GM23248 (cell line): ENCODE measurements around the gene LYRM4. TPM values are rescaled to one million over a fixed set of nuclear protein-coding genes. Genes with fewer than 3 reads are reported as not detected.

Experiments used
- DNase-seq: peaks from one replicate; pipeline ENCODE4 v3.0.0-alpha.2; 2015
- H2AFZ ChIP-seq: fragments of 200-600 bp; sonication (generic); 2 replicates; pipeline ENCODE4 v1.6.1; 2016; ENCODE audit warnings: antibody characterized with exemption
- H3F3A ChIP-seq: fragments of 200-600 bp; sonication (generic); 2 replicates; pipeline ENCODE4 v1.6.1; 2016; ENCODE audit warnings: mild to moderate bottlenecking, antibody characterized with exemption, mixed run types; ENCODE audit not compliant: insufficient read depth
- H3K27ac ChIP-seq: fragments of 200-600 bp; sonication (generic); 2 replicates; pipeline ENCODE4 v1.5.1; 2016; ENCODE audit warnings: mild to moderate bottlenecking
- H3K27me3 ChIP-seq: fragments of 200-600 bp; sonication (generic); replicated peaks from 2 replicates; pipeline ENCODE4 v1.6.1; 2016; ENCODE audit warnings: mild to moderate bottlenecking; ENCODE audit not compliant: insufficient read depth
- H3K36me3 ChIP-seq: fragments of 200-600 bp; sonication (generic); 2 replicates; pipeline ENCODE4 v1.6.1; 2016; ENCODE audit warnings: low read depth, mild to moderate bottlenecking
- H3K4me1 ChIP-seq: fragments of 200-600 bp; sonication (generic); 2 replicates; pipeline ENCODE4 v1.6.1; 2016; ENCODE audit warnings: mild to moderate bottlenecking; ENCODE audit not compliant: insufficient read depth
- H3K4me2 ChIP-seq: fragments of 200-600 bp; sonication (generic); one replicate; pipeline ENCODE4 v1.6.1; 2016; ENCODE audit warnings: mild to moderate bottlenecking; ENCODE audit not compliant: unreplicated experiment
- H3K4me3 ChIP-seq: fragments of 200-600 bp; sonication (generic); 2 replicates; pipeline ENCODE4 v1.5.1; 2016; ENCODE audit warnings: mild to moderate bottlenecking
- H3K79me2 ChIP-seq: fragments of 200-600 bp; sonication (generic); 2 replicates; pipeline ENCODE4 v1.6.1; 2016; ENCODE audit warnings: mild to moderate bottlenecking; ENCODE audit not compliant: insufficient read depth
- H3K9ac ChIP-seq: fragments of 200-600 bp; sonication (generic); 2 replicates; pipeline ENCODE4 v1.6.1; 2016; ENCODE audit warnings: mild to moderate bottlenecking
- H3K9me2 ChIP-seq: fragments of 200-600 bp; sonication (generic); 2 replicates; pipeline ENCODE4 v1.6.1; 2016; ENCODE audit warnings: mixed run types, mild to moderate bottlenecking, moderate library complexity; ENCODE audit not compliant: insufficient read depth
- H3K9me3 ChIP-seq: fragments of 200-600 bp; sonication (generic); one replicate; pipeline ENCODE4 v1.6.1; 2017; ENCODE audit warnings: low read depth
- H4K20me1 ChIP-seq: fragments of 200-600 bp; sonication (generic); 2 replicates; pipeline ENCODE4 v1.6.0; 2016; ENCODE audit not compliant: insufficient read depth
- EZH2 ChIP-seq: fragments of 200-600 bp; sonication (generic); IDR thresholded peaks from 2 replicates; pipeline ENCODE4 v1.6.1; 2018; ENCODE audit warnings: antibody characterized with exemption, mild to moderate bottlenecking; ENCODE audit not compliant: insufficient read depth, poor library complexity, severe bottlenecking
- EZH2phosphoT487 ChIP-seq: fragments of 200-600 bp; sonication (generic); IDR thresholded peaks from 2 replicates; pipeline ENCODE4 v1.6.1; 2018; ENCODE audit warnings: antibody characterized with exemption, moderate library complexity, mild to moderate bottlenecking, low read depth; ENCODE audit not compliant: insufficient read depth
- WGBS, 2 experiments: methylation state at CpG; one replicate each; pipeline ENCODE4 v1.1.6; 2015 to 2017; ENCODE audit warnings: low lambda C conversion rate in 2 of 2, low coverage in 1 of 2; ENCODE audit errors: missing lambda C conversion rate in 2 of 2; 5-methylcytosine and 5-hydroxymethylcytosine counted together
- in situ Hi-C: fragments of 300-500 bp; cut with MboI; formaldehyde crosslinking; loops from 2 replicates; pipeline ENCODE4 v1.15.0; 2020
- polyA plus RNA-seq: library from polyadenylated mRNA; unstranded; fragments of >200 nt; fragmentation: Nextera tagmentation; extraction: Ambion mirVana; gene quantifications from 2 replicates; pipeline ENCODE4 v1.2.1, GENCODE V29; 2016
- total RNA-seq: library from RNA; depleted of rRNA; stranded (reverse); fragments of >200 nt; shearing (Covaris generic); gene quantifications from 2 replicates; pipeline ENCODE4 v1.2.3, GENCODE V29; 2014

Gene LYRM4
- total and polyA plus RNA-seq, 2 experiments from 2014 or later: 27.1 to 28.0 TPM

- H3K36me3 ChIP-seq: no peaks in the 10 kb centered on the region
- peaks cover 12% of the 10 kb centered on the region for H3K4me1 ChIP-seq
- in situ Hi-C loops: no loop called here
- TF ChIP-seq EZH2 (no peak), EZH2phosphoT487 (no peak)
- WGBS, 2 experiments: 83 to 86% methylated on average over 8 of the region's 8 CpGs
- H3K27me3 ChIP-seq: no peaks in the 10 kb centered on the region
- H4K20me1 ChIP-seq: no peaks in the 10 kb centered on the region
- no peaks in the 10 kb centered on the region for H3K79me2 ChIP-seq
- H2AFZ ChIP-seq: no peak overlapping the region
- no peak overlapping the region for H3K4me3 ChIP-seq
- H3F3A ChIP-seq: 0 out of 2 replicates have a peak, but pooled peaks cover 4% of the 10 kb centered on the region
- H3K9me3 ChIP-seq: no peaks in the 10 kb centered on the region
- no peak overlapping the region for H3K27ac ChIP-seq
- no peak overlapping the region for H3K9ac ChIP-seq
- H3K4me2 ChIP-seq: no peak overlapping the region
- no peaks in the 10 kb centered on the region for H3K9me2 ChIP-seq
- DNase-seq: no peak
Measured at GRCh38 chr6:5127106-5127687, 133.6 kb downstream of the LYRM4 start.

GRCh38 chr6:5126214-5126613 is 134.5 kb downstream of the LYRM4 start:
- Histone ChIP-seq H3K9me3 (no peaks in the 10 kb centered on the region), H3K9me2 (no peaks in the 10 kb centered on the region), H3K4me1 (peaks cover 10% of the 10 kb centered on the region), H2AFZ (no peak overlapping the region), H3F3A (no peaks in the 10 kb centered on the region), H3K79me2 (no peaks in the 10 kb centered on the region), H3K36me3 (no peaks in the 10 kb centered on the region), H3K9ac (no peak overlapping the region), H3K4me2 (no peak overlapping the region), H3K27ac (no peak overlapping the region), H4K20me1 (no peaks in the 10 kb centered on the region), H3K27me3 (no peaks in the 10 kb centered on the region), H3K4me3 (no peak overlapping the region)
- 40 to 50% methylated on average over 3 to 4 of the region's 4 CpGs for WGBS, 2 experiments
- in situ Hi-C loops: no loop called here
- no peak for DNase-seq
- TF ChIP-seq EZH2phosphoT487 (no peak), EZH2 (no peak)

- H3K79me2 ChIP-seq: no peaks in the 10 kb centered on the region
- no peak overlapping the region for H3K27ac ChIP-seq
- H2AFZ ChIP-seq: no peak overlapping the region
- no peaks in the 10 kb centered on the region for H4K20me1 ChIP-seq
- H3K4me1 ChIP-seq: peaks cover 10% of the 10 kb centered on the region
- TF ChIP-seq EZH2phosphoT487 (no peak), EZH2 (no peak)
- no peaks in the 10 kb centered on the region for H3K9me3 ChIP-seq
- H3F3A ChIP-seq: no peaks in the 10 kb centered on the region
- 88% methylated on average over 11 of the region's 11 CpGs for WGBS, 2 experiments
- in situ Hi-C loops: no loop called here
- H3K4me2 ChIP-seq: no peak overlapping the region
- DNase-seq: peak; percentile 35
- no peaks in the 10 kb centered on the region for H3K9me2 ChIP-seq
- no peaks in the 10 kb centered on the region for H3K27me3 ChIP-seq
- no peaks in the 10 kb centered on the region for H3K36me3 ChIP-seq
- no peak overlapping the region for H3K4me3 ChIP-seq
- no peak overlapping the region for H3K9ac ChIP-seq
Measured at GRCh38 chr6:5125152-5126006, 135.4 kb downstream of the LYRM4 start.

GRCh38 chr6:5124526-5124925 is 136.2 kb downstream of the LYRM4 start:
- TF ChIP-seq EZH2phosphoT487: no peak
- no peak for TF ChIP-seq EZH2
- Histone ChIP-seq H2AFZ (no peak overlapping the region), H3F3A (no peaks in the 10 kb centered on the region), H4K20me1 (no peaks in the 10 kb centered on the region), H3K9me2 (no peaks in the 10 kb centered on the region), H3K27me3 (no peaks in the 10 kb centered on the region), H3K9me3 (no peaks in the 10 kb centered on the region), H3K4me1 (peaks cover 10% of the 10 kb centered on the region), H3K4me2 (no peak overlapping the region), H3K4me3 (no peak overlapping the region), H3K36me3 (no peaks in the 10 kb centered on the region), H3K9ac (no peak overlapping the region), H3K27ac (no peak overlapping the region), H3K79me2 (no peaks in the 10 kb centered on the region)
- DNase-seq: no peak
- in situ Hi-C loops: no loop called here
- WGBS, 2 experiments: 96 to 98% methylated on average over 7 to 8 of the region's 8 CpGs
